Activated T-cell treated with anti-CD3 and anti-CD28 coated beads, Interleukin-2, amount 50 U/mL, for 48 hours (primary cell): ENCODE data around the gene TMC8.
"Not testable (repeated sequence)": the region's sequence is repeated elsewhere in the genome, so short reads cannot be mapped to it uniquely, and the experiment has no call there.

ENCODE experiments used
- DNase-seq, 2 experiments: peaks; one replicate each; pipeline ENCODE4 v3.0.0-alpha.2; 2020

Gene TMC8

DNA sequence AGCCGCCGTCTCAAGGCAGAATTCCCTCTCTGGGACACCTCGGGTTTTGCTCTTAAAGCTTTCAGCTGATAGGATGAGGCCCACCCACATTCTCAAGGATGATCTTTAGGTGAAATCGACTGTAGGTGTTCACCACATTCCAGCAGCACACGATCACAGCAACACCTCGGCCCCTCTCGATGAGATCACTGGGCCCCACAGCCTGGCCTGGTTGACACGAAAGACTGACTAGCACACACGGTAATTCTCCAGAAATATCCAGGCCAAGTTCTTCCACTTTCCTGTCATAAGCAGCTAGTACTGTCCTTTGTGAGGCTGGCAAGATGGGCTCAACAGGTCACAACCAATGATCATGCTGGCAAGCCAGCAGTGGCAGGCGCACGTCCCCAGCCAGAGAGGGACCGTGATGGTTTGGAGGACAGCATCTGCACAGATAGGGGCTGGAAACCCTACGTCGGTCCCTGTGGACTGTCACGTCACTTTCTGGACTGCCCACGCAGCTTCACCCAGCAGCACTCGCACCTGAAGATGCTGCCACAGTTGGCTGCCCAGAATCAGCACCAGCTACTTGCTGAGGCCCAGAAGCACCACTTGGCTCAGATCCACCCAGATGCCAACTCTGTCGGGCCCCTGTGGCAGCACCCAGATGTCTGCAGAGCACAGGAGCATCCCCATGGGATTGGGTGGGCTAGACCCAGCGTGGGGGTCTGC is 19.4 kb upstream of the TMC8 start:
- no peak for DNase-seq

DNA sequence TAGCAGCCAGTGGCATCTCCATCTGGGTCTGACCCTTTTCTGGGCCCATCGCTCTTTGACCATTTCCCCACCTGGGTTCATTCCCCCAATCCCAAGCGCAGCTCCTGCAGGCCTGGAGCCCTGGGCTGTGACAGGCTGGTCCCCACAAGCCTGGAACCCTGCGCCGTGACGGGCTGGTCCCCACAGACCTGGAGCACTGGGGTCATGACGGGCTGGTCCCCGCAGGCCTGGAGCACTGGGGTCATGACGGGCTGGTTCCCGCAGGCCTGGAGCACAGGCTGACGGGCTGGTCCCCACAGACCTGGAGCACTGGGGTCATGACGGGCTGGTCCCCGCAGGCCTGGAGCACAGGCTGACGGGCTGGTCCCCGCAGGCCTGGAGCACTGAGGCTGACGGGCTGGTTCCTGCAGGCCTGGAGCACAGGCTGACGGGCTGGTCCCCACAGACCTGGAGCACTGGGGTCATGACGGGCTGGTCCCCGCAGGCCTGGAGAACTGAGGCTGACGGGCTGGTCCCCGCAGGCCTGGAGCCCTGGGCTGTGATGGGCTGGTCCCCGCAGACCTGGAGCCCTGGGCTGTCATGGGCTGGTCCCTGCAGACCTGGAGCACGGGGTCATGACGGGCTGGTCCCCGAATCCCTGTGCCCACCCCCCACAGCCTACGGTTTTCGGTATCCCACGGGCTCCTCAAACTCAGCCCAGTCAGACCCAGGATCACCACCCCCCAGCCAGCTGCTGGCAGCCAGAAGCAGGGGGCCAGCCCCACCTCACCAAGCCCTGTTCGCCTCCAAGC is 18.6 kb upstream of the TMC8 start:
- no peak for DNase-seq

DNA sequence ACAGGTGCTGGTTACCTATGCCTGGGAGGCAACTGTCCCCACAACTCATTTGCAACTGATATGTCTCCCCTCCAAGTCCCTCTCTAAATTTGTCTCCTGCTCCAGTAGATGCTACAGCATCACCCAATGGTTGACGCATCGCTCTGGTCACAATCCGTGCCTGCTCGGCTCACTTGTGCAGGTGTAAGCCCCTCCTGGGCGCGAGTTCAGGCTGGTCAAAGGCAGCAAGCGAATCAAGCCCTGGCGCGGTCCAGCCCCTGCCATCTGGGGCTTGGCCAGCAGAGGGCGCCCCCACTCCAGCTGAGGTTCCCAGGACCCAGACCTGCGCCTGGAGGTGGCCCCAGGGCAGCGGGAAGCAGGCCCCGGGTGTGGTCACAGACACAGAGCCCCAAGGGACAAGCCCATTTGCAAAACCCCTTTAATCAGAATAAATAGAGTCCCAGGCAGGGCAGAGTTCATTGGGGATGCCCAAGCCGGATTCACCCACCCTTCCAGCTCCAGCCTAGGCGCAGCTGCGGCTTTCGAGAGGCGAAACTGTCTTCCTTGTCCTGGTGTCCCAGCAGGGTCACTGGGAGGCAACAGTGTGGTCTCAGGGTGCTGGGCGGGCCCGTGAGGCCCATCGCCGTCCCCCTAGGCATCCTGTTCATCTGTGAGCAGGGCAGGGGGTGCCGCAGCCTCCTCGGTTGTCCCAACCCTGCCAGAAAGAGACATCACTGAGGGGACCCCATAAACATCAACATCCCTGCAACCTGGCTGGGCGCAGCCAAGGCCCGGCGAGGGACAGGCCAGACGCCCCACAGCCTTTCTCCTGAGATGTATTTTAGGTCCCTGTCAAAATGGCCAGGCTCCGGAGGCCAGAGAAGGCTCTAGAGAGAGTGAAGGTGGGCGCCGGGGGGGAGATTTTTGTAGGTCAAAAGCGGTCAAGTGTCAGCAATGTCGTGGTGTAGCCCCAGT is 17.8 kb upstream of the TMC8 start:
- peak; percentile 90 to 91 for DNase-seq

DNA sequence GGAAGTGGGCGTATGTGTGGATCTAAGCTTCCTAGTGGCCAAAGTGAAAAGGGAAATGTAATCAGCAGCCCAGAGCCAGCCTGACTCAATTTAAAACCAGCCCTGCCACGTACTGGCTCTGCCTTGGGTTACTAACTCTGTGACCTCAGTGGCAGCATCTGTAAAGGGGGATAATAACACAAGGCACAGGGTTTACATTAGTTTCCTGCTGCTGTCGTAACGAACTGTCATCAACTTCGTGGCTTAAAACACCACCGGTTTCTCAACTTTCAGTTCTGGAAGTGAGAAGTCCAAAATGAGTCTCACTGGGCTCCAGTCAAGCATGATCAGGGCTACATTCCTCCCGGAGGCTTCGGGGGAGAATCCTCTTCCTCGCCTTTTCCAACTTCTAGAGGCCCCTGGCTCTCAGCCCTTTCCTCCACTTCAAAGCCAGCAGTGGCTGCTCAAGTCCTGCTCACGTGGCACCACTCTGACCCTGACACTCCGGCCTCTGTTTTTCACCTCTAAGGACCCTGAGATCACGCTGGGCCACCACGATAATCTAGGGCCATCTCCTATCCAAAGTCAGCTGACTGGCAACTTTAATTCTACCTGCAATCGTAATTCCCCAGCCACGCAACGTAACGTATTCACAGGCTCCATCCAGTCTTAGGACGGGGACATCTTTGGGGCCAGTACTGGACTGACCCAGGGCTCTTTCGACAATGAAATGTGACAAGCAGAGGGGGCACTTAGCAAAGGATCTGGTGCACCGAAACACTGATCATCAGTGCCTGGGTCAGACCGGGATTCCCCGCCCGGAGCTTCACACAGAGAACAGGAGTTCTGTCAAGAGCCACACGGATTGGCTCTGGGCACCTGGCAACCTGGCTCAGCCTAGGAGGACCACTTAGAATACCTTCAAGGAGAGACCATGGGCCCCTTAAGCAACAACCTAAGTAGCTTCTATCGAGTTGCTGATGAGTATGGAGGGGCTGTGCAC is 16.5 kb upstream of the TMC8 start:
- DNase-seq: peak; percentile 52 to 65

DNA sequence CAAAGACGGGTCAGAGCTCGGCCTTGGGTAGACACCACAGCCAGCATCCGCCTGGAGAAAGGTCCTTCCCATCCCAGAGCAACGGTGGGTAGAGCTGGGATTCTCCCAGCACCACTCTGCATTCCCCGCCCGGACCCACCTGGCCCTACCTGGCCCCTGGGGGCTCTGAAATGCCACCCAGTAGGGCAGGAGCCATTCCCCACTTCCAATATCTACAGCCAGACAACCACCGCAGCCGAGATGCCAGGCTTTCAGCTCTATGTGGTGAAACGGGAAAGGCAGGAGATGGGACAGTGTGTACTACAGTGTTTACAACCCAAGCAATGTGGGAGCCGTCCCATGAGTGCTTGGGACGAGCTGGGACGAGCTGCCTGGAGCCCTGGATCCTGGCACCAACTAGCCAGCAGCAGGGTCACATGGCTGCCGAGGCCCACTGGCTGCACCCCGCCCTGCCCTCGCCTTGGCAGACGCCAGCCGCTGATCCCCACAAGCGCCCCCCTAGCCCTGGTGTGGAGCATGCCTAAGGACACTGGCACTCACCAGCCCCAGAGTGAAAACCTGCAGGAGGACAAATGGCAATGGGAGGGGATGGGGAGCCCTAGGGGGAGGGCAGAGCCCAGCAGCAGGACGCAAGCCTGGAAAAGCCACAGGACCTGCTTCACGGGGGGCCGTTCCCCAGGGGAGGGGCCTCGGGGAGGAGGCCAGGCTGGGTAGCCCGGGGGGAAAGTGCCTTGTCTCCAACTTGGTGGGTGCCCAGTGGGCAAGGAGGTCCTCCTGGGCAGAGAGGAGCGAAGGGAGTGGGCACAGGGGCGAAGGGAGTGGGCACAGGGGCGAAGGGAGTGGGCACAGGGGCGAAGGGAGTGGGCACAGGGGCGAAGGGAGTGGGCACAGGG is 15.5 kb upstream of the TMC8 start:
- no peak for DNase-seq

DNA sequence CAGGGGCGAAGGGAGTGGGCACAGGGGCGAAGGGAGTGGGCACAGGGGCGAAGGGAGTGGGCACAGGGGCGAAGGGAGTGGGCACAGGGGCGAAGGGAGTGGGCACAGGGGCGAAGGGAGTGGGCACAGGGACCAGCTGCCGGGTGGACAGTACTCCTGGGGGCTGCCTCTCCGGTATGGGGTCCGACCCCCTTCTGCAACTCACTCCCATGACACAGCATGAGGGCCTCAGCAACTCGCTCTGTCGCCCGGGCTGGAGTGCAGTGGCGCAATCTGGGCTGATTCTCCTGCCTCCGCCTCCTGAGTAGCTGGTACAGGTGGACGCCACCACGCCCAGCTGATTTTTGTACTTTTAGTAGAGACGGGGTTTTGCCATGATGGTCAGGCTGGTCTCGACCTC is 14.8 kb upstream of the TMC8 start:
- DNase-seq: not testable (repeated sequence)

DNA sequence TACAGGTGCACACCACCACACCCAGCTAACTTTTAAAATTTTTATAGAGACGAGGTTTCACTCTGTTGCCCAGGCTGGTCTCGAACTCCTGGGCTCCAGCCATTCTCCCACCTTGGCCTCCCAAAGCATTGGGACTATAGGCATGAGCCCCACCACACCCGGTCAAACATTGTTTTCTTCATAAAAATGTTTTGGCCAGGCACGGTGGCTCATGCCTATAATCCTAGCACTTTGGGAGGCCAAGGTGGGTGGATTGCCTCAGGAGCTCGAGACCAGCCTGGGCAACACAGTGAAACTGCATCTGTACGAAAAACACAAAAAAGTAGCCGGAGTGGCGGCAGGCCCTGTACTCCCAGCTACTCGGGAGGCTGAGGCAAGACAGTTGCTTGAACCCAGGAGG is 14.2 kb upstream of the TMC8 start:
- DNase-seq: no peak

DNA sequence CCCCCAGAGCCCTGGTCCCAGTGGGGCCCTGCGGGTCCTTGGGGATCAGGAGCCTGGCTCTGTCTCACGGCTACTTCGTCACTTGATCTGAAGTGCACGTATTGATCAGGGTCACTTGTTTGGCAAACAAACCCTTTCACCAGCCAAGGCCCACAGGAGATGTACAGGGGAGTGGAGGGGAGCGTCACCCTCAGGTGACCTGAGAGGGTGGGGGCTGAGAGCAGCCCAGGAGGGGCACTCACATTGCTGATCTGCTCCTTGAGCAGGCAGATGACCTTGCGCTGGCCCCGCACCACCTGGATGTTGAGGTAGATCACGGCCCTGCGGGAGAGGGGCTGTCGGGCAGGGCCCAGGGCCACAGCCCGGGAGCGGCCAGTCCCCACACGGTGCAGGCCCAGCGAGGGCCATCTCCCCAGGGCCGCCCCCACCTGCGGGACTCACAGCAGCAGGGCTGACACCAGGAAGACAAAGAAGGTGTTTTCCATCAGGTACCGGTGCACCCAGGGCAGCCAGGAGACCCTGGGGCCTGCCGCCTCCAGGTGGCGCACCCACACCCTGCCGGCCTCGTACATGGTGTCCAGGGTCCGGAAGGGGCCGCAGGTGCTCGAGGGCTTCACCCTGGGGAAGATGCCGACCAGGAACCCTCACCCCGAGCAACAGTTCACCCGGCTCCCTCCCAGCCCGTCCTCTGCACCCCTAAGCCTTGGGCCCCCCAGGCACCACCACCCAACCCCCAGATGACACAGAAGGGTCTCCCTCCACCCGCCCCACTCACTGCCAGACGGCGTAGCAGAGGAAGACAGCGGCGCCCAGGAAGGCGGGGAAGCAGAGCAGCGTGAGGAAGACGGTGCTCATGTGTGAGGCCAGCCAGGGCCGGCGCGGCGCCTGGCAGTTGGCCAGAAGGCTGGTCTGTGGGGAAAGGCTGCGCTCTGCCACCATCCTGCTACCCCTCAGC is 13.3 kb upstream of the TMC8 start:
- DNase-seq: peak; percentile 41 to 56

DNA sequence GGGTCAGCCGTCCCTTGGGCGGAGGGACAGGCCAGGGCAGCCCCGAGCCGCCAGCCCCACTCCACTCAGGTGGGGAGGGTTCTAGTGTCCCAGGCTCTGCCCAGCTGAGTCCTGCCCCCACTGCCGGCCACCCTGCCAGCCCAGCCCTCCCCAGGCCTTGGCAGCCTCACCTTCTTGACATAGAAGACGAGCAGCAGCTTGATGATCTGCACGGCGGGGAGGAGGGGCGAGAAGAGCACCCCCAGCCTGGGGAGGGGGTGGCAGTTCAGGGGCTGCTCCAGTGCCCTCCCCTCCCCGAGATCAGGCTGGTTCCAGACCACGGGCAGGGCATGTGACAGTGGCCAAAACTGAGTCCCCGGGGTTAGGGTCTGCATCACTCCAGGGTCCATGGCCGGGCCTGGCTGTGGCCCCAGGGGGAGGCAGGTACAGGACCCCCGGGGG is 11.8 kb upstream of the TMC8 start:
- no peak for DNase-seq

DNA sequence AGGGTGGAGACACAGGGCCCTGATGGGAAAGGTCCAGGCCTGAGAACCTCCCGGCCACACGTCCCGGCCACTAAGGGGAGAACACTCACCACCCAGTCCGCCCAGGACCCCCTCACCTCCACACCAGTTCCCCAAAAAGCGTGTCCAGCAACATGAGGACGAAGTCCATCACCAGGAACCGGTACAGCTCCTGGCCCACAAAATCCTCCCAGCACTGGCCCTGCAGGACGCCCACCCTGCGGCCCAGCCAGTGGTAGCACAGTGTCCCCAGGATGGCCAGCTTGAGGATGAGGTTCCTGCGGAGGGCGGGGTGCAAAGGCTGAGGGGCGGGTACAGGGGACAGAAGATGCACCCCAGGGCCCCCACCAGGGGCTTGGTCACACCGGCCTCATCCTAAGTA is 10.0 kb upstream of the TMC8 start:
- no peak for DNase-seq

DNA sequence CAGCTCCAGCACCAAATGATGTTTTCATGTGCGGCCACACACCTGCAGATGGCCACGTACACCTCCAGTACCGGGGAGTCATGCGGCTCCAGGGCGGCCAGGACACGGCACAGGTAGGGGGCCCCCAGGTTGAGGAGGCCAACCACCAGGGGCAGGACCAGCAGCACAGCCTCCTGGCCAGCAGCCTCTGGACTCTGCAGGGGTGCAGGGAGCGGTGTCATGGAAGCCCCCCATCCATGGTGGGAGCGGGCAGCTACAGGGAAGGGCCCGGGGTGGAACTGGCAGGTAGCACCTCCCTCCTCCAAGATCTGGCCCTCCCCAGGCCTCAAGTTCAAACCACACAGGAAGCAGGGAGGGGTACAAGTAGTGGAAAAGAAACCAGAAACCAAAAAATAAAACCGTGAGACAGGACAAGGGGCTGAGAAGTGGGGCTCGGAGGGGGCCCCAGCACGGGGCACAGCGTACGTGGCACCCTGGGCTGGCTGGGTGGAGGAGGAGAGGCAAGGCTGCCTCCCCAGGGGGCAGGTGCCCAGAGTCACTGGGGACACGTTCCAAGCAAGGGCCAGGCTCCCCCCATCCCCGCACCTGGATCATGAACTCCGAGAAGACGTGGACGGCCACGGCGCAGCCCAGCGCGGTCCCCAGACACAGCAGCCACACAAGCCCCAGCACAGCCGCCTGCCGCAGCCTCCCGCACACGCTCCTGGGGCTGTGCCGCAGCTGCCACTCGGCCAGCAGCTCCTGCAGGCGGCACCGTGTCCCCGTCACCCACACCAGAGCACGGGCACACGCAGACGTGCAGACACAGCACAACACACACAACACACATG is 9.4 kb upstream of the TMC8 start:
- DNase-seq: peak; percentile 66 to 68

DNA sequence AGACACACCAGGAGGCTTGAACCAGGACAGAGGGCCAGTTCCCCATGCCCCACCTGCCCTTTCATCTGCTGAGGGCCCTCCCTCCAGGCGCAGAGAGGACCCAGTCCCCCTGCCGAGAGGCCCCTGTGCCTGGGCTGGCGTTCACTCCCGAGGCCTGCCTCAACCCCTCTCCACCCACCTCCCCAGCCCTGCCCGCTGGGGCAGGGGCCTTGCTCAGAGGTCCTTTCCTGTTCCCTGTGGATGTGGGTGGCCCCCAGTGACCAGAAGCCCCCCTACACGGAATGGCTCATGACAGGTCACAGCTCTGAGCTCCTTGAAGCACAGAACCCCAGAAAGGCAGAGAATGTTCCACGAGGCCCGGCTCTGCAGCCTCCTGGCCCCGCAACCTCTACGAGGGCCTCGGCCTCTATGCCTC is 8.8 kb upstream of the TMC8 start:
- DNase-seq: peak; percentile 60 to 63

DNA sequence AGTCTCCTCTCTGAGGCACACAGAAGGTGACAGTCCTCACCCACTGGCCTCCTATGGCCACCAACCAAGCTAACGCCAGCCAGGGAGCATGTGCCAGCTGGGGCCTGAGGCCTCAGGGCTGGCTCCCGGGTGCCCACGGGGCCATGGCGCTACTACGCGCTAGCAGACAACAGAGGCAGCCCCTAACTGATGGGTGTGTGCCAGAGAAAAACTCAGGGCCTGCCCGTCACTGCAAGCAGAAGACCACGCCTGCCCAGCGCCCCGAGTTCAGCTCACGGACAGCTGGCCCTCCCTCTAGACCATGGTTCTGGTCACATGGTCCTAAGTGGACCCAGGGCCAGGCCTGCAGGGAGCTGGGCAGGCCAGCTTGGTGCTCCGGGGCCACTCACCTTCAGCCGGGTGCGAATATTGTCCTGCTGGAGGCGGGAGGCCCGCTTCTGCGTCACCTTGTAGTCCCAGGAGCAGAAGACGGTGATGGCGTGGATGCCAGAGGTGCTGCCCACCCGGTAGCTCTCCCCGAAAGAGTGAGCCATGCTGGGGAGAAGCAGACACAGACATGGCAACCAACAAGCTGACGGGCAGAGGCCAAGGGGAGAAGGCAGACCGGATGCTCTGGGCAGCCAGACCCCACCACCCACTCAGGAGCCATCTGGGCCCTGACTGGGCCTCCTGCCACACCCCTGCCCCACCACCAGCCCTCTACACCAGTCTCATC is 8.2 kb upstream of the TMC8 start:
- peak in 1 of 2 experiments; percentile 35 for DNase-seq

DNA sequence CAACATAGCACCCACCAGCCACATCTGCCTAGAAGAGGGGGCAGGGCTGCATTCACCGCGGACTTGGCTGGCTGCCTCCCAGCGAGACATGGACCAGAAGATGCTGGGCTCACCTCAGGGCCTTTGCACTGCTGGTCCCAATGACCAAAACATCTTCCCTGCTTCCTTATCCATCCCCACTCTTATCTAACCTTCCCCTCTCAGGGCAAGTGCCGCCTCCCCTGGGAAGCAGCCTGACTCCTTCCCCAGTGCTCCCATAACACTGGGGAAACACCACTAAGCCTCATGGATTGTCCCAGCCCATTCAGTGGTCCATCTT is 7.7 kb upstream of the TMC8 start:
- no peak for DNase-seq

DNA sequence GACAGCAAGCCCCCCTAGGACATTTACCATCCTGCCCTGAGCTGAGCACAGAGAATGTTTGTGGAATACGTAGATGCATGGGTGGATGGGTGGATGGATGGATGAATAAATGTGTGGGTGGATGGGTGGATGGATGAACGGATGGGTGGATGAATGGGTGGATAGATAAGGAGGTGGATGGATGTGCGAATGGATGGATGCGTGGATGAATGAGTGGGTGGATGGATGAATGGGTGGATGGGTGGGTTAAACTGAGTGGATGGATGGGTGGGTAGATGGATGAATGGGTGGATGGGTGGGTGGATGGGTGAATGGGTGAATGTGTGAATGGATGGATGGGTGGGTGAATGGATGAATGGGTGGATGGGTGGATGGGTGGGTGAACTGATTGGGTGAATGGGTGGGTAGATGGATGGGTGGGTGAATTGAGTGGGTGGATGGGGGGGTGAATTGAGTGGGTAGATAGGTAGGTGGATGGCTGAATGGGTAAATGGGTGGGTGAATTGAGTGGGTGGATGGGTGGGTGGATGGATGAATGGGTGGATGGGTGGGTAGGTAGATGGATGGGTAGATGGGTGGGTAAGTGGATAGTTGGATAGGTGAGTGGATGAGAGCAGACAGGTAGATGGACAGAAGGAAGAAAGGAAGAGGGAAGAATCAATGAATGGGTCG is 7.2 kb upstream of the TMC8 start:
- no peak for DNase-seq

DNA sequence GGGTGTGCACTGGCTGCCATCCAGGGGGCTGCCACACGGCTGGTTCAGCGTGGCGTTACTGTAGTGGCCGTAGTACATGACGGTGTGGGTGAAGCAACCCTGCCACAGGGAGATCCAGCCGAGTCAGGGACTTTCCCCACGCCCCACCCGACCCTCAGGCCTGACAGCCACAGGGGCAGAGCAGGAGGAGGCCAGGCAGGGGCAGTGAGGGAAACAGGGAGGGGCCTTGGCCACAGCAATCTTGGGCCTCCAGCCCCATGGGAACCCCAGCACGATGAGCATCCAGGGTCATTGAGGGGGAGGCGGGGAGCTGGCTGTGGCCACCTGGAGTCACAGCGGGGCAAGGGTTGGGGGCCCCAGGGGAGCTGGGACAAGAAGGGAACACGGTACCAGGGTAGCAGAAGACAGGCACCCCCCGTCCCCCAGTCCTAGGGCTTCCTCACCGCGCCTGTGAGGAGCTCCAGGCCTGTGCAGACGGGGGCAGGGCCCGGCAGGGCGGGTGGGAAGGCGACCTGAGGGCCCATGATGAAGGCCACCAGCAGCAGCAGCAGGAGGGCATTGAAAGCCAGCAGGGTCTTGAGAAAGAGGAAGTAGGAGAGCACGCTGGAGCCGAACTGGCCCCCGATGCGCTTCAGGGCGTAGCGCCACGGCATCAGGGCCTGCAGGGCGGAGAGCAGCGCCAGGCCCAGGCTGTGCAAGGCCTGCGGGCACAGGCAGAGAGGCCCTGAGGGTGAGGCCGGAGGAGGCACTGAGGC is 6.3 kb upstream of the TMC8 start:
- peak in 1 of 2 experiments; percentile 62 for DNase-seq

DNA sequence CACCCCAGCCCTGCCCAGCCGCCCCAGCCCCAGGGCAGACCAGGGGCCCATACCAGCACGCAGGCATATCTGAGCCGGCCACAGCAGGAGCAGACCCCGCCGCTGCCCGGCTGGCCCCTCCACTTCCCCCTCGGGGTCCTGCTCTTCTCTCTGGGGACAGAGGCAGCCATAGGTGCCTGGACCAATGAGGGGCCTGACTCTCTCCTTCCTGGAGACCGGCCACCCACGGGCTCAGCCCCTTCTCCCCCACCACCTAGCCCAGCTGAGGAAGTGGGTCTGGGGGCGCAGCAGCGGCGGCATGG is 5.8 kb upstream of the TMC8 start:
- DNase-seq: no peak
